Neuronal stem cell (in vitro differentiated cells): ENCODE data around the gene UBASH3B.

Experiments
- DNase-seq: peaks from one replicate; pipeline ENCODE4 v3.0.0-alpha.2; 2013; ENCODE audit warnings: low spot score
- H2AFZ ChIP-seq: one replicate; pipeline ENCODE4 v1.6.1; 2013; ENCODE audit warnings: mild to moderate bottlenecking, low read length, inconsistent platforms
- H2AK5ac ChIP-seq: 2 replicates; pipeline ENCODE4 v1.6.1; 2013; ENCODE audit warnings: low read depth, mild to moderate bottlenecking, inconsistent platforms, low read length, moderate library complexity, mixed read lengths
- H2BK120ac ChIP-seq: 2 replicates; pipeline ENCODE4 v1.6.1; 2013; ENCODE audit warnings: low read depth, mild to moderate bottlenecking, inconsistent platforms, low read length, moderate library complexity, mixed read lengths
- H2BK12ac ChIP-seq: one replicate; pipeline ENCODE4 v1.6.1; 2013; ENCODE audit warnings: low read length, inconsistent platforms
- H2BK15ac ChIP-seq: 2 replicates; pipeline ENCODE4 v1.6.1; 2013; ENCODE audit warnings: mild to moderate bottlenecking, low read length, inconsistent platforms, mixed read lengths
- H2BK5ac ChIP-seq: one replicate; pipeline ENCODE4 v1.6.1; 2013; ENCODE audit warnings: inconsistent platforms, mild to moderate bottlenecking, low read length, moderate library complexity
- H3K14ac ChIP-seq: one replicate; pipeline ENCODE4 v1.6.1; 2013; ENCODE audit warnings: low read length, inconsistent platforms
- H3K18ac ChIP-seq: 2 replicates; pipeline ENCODE4 v1.6.1; 2013; ENCODE audit warnings: low read length, inconsistent platforms
- H3K23ac ChIP-seq: 2 replicates; pipeline ENCODE4 v1.6.1; 2013; ENCODE audit warnings: low read depth, mild to moderate bottlenecking, mixed read lengths, low read length, inconsistent platforms; ENCODE audit not compliant: poor library complexity
- H3K27ac ChIP-seq: replicated peaks from 3 replicates; pipeline ENCODE4 v1.5.1; 2013; ENCODE audit warnings: low read length, inconsistent platforms
- H3K27me3 ChIP-seq, 3 experiments: 2 replicates each; pipeline ENCODE4 v1.6.1; 2013; ENCODE audit warnings: low read length in 3 of 3, mild to moderate bottlenecking in 2 of 3, inconsistent platforms in 1 of 3, low read depth in 1 of 3, mixed read lengths in 1 of 3, moderate library complexity in 1 of 3; ENCODE audit not compliant: control insufficient read depth in 3 of 3, insufficient read depth in 3 of 3
- H3K36me3 ChIP-seq, 2 donors: replicated peaks in 1 of 2; 2 replicates each; pipeline ENCODE4 v1.6.1; 2013; ENCODE audit warnings: low read length in 2 of 2; ENCODE audit not compliant: control insufficient read depth in 2 of 2, insufficient read depth in 2 of 2
- H3K4ac ChIP-seq: 2 replicates; pipeline ENCODE4 v1.6.1; 2013; ENCODE audit warnings: inconsistent platforms, mild to moderate bottlenecking, low read length, moderate library complexity
- H3K4me1 ChIP-seq, 2 donors: 1 replicate in 1 of 2; 2 replicates in 1 of 2; pipeline ENCODE4 v1.6.1; 2013; ENCODE audit warnings: low read length in 2 of 2, low read depth in 1 of 2; ENCODE audit not compliant: control insufficient read depth in 2 of 2, insufficient read depth in 1 of 2
- H3K4me2 ChIP-seq: one replicate; pipeline ENCODE4 v1.6.1; 2013; ENCODE audit warnings: mild to moderate bottlenecking, low read length, inconsistent platforms; ENCODE audit not compliant: insufficient read depth, poor library complexity, severe bottlenecking
- H3K4me3 ChIP-seq, 2 donors: 2 replicates each; pipeline ENCODE4 v1.5.1; 2013; ENCODE audit warnings: low read length in 2 of 2, mild to moderate bottlenecking in 2 of 2, inconsistent platforms in 1 of 2, moderate library complexity in 1 of 2
- H3K79me1 ChIP-seq: one replicate; pipeline ENCODE4 v1.6.1; 2013; ENCODE audit warnings: low read depth, mild to moderate bottlenecking, inconsistent platforms, low read length, moderate library complexity
- H3K9ac ChIP-seq: one replicate; pipeline ENCODE4 v1.6.1; 2013; ENCODE audit warnings: mild to moderate bottlenecking, low read depth, low read length, inconsistent platforms; ENCODE audit not compliant: poor library complexity
- H3K9me3 ChIP-seq, 2 donors: replicated peaks in 1 of 2; 2 replicates each; pipeline versions ENCODE3 to v1.6.1; 2013; ENCODE audit warnings: low read length in 2 of 2, mild to moderate bottlenecking in 2 of 2, inconsistent platforms in 1 of 2, low read depth in 1 of 2, mixed read lengths in 1 of 2, moderate library complexity in 1 of 2; ENCODE audit not compliant: control insufficient read depth in 2 of 2, insufficient read depth in 1 of 2
- H4K8ac ChIP-seq: one replicate; pipeline ENCODE4 v1.6.1; 2013; ENCODE audit warnings: low read depth, mild to moderate bottlenecking, inconsistent platforms, low read length, moderate library complexity
- H4K91ac ChIP-seq: one replicate; pipeline ENCODE4 v1.6.1; 2013; ENCODE audit warnings: low read length, low read depth, mild to moderate bottlenecking, inconsistent platforms; ENCODE audit not compliant: poor library complexity
- WGBS, 2 donors: extraction: QIAGEN DNeasy Blood & Tissue Kit; methylation state at CpG; one replicate each; pipeline ENCODE4 v1.1.7; 2013; ENCODE audit warnings: missing lambda C conversion rate in 2 of 2, mixed read lengths in 1 of 2; ENCODE audit not compliant: insufficient read length in 2 of 2, insufficient replicate concordance in 1 of 2; ENCODE audit errors: extremely low coverage in 2 of 2; 5-methylcytosine and 5-hydroxymethylcytosine counted together

UBASH3B gene

DNA sequence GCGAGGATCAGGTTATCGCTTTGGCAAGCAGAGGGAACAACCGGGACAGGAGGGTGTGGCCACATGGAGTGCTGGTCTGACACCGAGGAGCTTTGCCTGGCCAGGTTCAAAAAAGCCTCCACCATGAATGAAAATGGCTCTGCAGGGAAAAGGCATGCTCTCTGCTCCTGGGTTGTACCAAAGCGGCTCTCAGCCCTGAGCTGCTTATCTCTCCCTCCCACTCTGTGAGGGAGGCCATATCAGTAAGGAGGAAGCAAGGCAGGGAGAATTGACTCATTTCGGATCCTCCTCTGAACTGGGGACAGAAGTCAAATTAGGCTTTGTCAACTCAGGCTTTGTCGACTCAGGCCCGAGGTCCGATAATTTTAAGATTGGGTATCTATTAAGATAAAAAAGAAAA lies 99.9 kb downstream of the UBASH3B start:
- Histone ChIP-seq H3K4ac (no peak overlapping the region), H3K23ac (no peak overlapping the region), H3K9ac (no peak overlapping the region), H2AK5ac (no peak overlapping the region), H3K14ac (no peak overlapping the region), H4K91ac (no peak overlapping the region), H3K79me1 (no peaks in the 10 kb centered on the region), H2BK5ac (no peak overlapping the region), H2BK120ac (no peak overlapping the region), H3K27me3 (no peaks in the 10 kb centered on the region), H3K9me3 (no peaks in the 10 kb centered on the region), H3K4me1 (peaks cover 0 to 8% of the 10 kb centered on the region in 2 donors), H3K4me2 (no peak overlapping the region), H2BK15ac (no peak overlapping the region), H2AFZ (no peak overlapping the region), H3K18ac (no peak overlapping the region), H3K27ac (peak overlapping the region; percentile 6), H2BK12ac (no peak overlapping the region), H3K4me3 (no peak overlapping the region), H3K36me3 (no peaks in the 10 kb centered on the region), H4K8ac (no peak overlapping the region)
- DNase-seq, result no peak
- WGBS, 2 donors, result no CpG with 5 or more reads among the region's 9 CpGs

DNA sequence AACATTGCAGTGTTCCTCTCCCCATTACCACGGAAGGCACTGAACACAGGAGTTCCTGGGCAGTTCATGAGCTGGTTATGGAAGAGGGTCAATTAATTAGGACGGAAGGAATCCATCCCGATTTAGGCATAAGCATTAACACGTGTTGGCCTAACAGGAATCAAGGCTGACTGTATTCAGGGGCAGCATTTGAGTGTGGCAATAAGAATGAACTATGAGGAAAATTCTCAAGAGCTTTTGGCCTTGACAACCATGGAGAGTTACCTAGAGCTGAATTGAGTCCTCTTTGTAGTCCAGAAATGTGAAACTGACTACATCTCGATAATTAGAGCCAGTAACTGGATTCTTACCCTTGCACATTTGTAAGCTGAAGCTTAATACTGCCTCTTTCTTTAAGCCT lies 100.4 kb downstream of the UBASH3B start:
- H3K14ac ChIP-seq, result no peak overlapping the region
- H2AK5ac ChIP-seq, result no peak overlapping the region
- H3K23ac ChIP-seq, result no peak overlapping the region
- H3K4ac ChIP-seq, result no peak overlapping the region
- peaks cover 0 to 8% of the 10 kb centered on the region in 2 donors for H3K4me1 ChIP-seq
- no peak overlapping the region for H2BK12ac ChIP-seq
- H3K18ac ChIP-seq, result no peak overlapping the region
- no peak overlapping the region for H4K8ac ChIP-seq
- H4K91ac ChIP-seq, result no peak overlapping the region
- no peaks in the 10 kb centered on the region for H3K36me3 ChIP-seq
- no peak overlapping the region for H3K4me2 ChIP-seq
- H3K9me3 ChIP-seq, result no peaks in the 10 kb centered on the region
- no peak overlapping the region for H2BK15ac ChIP-seq
- H3K27me3 ChIP-seq, result no peaks in the 10 kb centered on the region
- H3K27ac ChIP-seq, result no peak overlapping the region
- no peak for DNase-seq
- no CpG with 5 or more reads among the region's 5 CpGs for WGBS, 2 donors
- no peaks in the 10 kb centered on the region for H3K79me1 ChIP-seq
- H2BK5ac ChIP-seq, result no peak overlapping the region
- H3K9ac ChIP-seq, result no peak overlapping the region
- H2BK120ac ChIP-seq, result no peak overlapping the region
- no peak overlapping the region for H2AFZ ChIP-seq
- no peak overlapping the region for H3K4me3 ChIP-seq

DNA sequence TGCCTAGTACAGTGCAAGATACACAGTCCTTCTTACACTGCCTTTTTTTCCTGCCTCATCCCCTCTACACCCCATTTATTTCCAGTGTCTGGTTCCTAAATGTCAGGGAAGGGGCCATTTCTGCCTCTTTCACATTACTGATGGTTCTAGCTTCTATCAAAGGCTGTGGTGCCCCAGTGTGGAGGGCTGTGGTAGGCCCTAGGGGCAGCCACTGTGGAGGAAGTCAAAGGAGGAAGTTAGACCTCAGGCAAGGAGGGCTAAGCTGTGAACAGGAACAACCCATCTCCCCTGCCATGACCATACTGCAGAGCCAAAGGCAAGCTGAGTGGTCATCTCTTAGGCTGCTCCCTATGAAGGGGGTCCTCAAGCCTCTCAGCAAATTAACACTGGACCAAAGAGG lies 100.9 kb downstream of the UBASH3B start:
- Histone ChIP-seq H2AFZ (no peak overlapping the region), H3K9me3 (no peaks in the 10 kb centered on the region), H2BK5ac (no peak overlapping the region), H3K79me1 (no peaks in the 10 kb centered on the region), H3K36me3 (no peaks in the 10 kb centered on the region), H2BK12ac (no peak overlapping the region), H3K4me2 (no peak overlapping the region), H3K4me1 (peaks cover 0 to 8% of the 10 kb centered on the region in 2 donors), H4K91ac (no peak overlapping the region), H3K14ac (no peak overlapping the region), H3K27me3 (no peaks in the 10 kb centered on the region), H3K27ac (no peak overlapping the region), H2BK120ac (no peak overlapping the region), H3K18ac (no peak overlapping the region), H3K4ac (no peak overlapping the region), H3K9ac (no peak overlapping the region), H4K8ac (no peak overlapping the region), H2BK15ac (no peak overlapping the region), H2AK5ac (no peak overlapping the region), H3K4me3 (no peak overlapping the region), H3K23ac (no peak overlapping the region)
- DNase-seq, result no peak

DNA sequence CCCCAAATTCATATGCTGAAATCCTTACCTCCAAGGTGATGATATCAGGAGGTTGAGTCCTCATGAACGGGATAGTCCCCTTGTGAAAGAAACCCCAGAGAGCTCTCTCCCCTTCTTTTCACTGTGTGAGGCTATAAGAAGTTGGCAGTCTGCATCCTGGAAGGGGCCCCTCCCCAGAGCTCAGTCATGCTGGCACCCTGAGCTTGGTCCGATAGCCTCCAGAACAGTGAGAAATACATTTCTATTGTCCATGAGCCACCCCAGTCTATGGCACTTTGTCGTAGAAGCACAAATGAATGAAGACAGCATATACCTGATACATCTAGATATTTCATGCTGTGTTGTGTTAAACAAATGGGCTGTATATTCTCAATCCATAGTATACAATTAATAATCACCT lies 101.7 kb downstream of the UBASH3B start:
- Histone ChIP-seq H3K79me1 (no peaks in the 10 kb centered on the region), H4K8ac (no peak overlapping the region), H2AK5ac (no peak overlapping the region), H2BK120ac (no peak overlapping the region), H3K27ac (no peak overlapping the region), H3K36me3 (no peaks in the 10 kb centered on the region), H3K4me2 (no peak overlapping the region), H2AFZ (no peak overlapping the region), H3K9ac (no peak overlapping the region), H2BK15ac (no peak overlapping the region), H2BK5ac (no peak overlapping the region), H3K14ac (no peak overlapping the region), H3K27me3 (no peaks in the 10 kb centered on the region), H3K4me3 (no peak overlapping the region), H3K18ac (no peak overlapping the region), H3K4ac (no peak overlapping the region), H4K91ac (no peak overlapping the region), H3K4me1 (peaks cover 0 to 8% of the 10 kb centered on the region in 2 donors), H3K9me3 (no peaks in the 10 kb centered on the region), H3K23ac (no peak overlapping the region), H2BK12ac (no peak overlapping the region)
- DNase-seq, result no peak
- no CpG with 5 or more reads among the region's 3 CpGs for WGBS, 2 donors
